ENCODE data around the gene CMTM5.

DNA sequence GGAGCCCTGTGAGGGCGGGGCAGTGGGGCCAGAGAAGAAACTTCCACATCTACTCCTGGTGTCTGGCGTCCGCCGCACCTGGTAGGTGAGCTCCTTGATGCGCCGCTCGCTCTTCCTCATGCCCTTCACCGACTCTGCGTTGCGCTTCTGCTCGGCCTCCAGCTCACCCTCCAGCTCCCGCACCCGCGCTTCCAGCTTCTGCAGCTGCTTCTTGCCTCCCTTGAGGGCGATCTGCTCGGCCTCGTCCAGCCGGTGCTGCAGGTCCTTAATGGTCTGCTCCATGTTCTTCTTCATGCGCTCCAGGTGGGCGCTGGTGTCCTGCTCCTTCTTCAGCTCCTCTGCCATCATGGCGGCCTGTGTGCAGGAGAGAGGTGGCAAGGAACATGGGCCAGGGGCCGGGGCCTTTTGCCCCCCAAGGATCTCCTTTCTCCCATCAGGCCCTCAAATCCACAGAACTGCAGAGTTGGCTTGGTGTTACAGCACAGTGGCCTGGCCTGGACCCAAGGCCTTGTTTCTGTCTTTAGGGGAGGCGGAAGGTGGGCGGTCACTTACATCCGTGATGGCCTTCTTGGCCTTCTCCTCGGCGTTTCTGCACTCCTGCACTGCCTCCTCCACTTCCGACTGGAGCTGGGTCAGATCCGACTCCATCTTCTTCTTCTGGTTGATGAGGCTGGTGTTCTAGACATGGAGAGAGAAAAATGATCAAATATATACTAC is 7.7 kb downstream of the CMTM5 start:
- TF ChIP-seq, protein P1, sequence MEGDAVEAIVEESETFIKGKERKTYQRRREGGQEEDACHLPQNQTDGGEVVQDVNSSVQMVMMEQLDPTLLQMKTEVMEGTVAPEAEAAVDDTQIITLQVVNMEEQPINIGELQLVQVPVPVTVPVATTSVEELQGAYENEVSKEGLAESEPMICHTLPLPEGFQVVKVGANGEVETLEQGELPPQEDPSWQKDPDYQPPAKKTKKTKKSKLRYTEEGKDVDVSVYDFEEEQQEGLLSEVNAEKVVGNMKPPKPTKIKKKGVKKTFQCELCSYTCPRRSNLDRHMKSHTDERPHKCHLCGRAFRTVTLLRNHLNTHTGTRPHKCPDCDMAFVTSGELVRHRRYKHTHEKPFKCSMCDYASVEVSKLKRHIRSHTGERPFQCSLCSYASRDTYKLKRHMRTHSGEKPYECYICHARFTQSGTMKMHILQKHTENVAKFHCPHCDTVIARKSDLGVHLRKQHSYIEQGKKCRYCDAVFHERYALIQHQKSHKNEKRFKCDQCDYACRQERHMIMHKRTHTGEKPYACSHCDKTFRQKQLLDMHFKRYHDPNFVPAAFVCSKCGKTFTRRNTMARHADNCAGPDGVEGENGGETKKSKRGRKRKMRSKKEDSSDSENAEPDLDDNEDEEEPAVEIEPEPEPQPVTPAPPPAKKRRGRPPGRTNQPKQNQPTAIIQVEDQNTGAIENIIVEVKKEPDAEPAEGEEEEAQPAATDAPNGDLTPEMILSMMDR (conservative IDR thresholded peaks at IDR 0.05) = no peak
- TF ChIP-seq ZFX (IDR thresholded peaks at IDR 0.05) = no peak
